Measurements from ENCODE around the gene TTC21B.

The TTC21B gene

DNA sequence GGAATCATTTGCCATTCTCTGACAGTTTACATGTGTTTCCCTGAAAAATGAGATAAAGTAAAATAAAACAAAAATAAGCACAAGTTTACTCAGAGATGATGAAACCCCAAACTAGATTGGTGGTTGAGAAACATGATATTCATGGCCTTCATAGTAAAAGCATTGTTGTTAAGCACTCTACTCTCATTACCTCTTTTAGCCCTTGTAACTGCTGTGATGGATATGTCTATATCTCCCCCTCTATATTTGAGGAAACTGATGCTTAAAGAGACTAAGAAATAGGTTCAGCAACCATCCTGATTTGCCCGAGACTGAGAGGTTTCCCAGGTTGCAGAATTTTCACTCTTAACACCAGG is 125.7 kb downstream of the TTC21B start:
- DNase-seq = no peak

DNA sequence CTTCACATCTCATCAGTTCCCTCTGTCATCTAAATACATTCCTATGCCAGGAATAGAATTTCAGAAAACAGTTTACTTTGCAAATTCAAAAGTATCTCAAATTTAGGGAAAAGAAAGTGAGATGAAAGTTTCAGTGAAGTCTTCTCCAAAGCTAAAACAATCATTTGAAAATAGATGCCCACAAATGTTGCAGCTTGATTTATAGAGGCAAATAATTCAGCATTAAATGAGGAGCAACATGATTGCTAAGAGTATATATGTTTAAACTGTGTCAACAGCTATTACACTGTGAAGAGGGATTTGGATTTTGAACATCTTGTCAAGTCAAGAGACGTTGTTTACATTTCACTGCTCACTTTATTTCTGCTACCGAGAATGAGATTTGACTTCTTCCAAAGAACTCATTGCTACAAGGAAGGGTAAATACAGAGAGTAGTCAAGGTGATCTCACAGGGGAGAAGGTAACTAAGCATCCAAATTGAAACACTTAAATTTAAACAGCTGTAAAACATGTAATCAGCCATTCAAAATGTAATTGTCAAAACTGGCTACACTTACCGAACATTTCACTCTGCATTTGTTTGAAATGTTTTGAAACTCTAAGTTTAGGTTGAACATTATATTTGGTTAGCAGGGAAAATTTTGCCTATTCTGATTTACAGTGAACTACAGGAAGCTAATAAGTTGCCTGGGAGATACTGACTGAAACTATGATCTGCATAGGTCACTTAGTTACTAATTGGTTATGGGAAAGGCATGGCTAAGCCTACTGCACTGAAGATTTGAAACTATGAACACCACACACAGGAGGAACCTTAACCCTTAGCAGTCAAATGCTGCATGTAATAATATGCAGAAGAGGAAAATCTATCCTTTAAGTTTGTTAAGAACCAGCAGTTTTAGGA is 126.3 kb downstream of the TTC21B start:
- DNase-seq = no peak

DNA sequence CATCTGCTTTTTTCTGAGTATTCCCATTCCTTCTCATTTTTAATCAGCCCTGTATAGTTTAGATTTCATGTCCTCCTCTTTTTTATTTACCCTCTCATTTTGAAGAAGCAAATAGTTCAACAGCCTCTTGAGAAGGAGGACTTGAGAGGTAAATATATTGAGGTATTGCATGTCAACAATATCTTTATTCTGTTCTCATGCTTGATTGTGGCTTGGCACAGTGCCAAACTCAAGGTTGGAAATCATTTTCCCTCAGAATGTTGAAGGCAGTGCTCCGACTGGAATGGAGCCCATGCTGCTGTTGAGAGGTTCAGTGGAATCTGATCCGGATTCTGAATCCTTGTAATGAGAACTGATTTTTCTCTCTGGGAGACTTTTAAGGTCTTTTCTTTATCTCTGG is 128.5 kb downstream of the TTC21B start:
- peak; percentile 93 for DNase-seq
